Hypothalamus (tissue), 51 donors: Measurements from ENCODE around the gene BMPR2.
"Not testable (repeated sequence)": the region's sequence is repeated elsewhere in the genome, so short reads cannot be mapped to it uniquely, and the experiment has no call there.

Experiments
- DNase-seq, 51 donors: peaks; one replicate each; lab custom pipeline; 2025; lab: John Stamatoyannopoulos, UW

Gene BMPR2

GRCh38 chr2:202375609-202376408 lies at the start of gene BMPR2:
TSS of gene BMPR2 (plus strand) at chr2:202376327. CDS start at chr2:202377475, 1,148 bp downstream.
- peak; percentile 52 to 93 (median 79) for DNase-seq

- DNase-seq = no peak
Observed at GRCh38 chr2:202327858-202328257, 48.3 kb upstream of the BMPR2 start.

- DNase-seq = no peak
Observed at GRCh38 chr2:202335791-202336467, 40.2 kb upstream of the BMPR2 start.

GRCh38 chr2:202337151-202337550 lies 39.0 kb upstream of the BMPR2 start:
- DNase-seq = peak in 1 of 51 donors; percentile 1

GRCh38 chr2:202337706-202338346 lies 38.3 kb upstream of the BMPR2 start:
- DNase-seq = no peak

GRCh38 chr2:202339071-202339870 lies 36.9 kb upstream of the BMPR2 start:
- DNase-seq = no peak

GRCh38 chr2:202344178-202344577 lies 31.9 kb upstream of the BMPR2 start:
- no peak for DNase-seq

- DNase-seq = no peak
Observed at GRCh38 chr2:202346180-202346579, 29.9 kb upstream of the BMPR2 start.

- DNase-seq = no peak
Observed at GRCh38 chr2:202353430-202353829, 22.7 kb upstream of the BMPR2 start.

GRCh38 chr2:202355993-202356505 lies 20.1 kb upstream of the BMPR2 start:
- no peak for DNase-seq

- DNase-seq = not testable (repeated sequence)
Observed at GRCh38 chr2:202358924-202359323, 17.2 kb upstream of the BMPR2 start.

GRCh38 chr2:202360646-202361045 lies 15.5 kb upstream of the BMPR2 start:
- no peak for DNase-seq

- no peak for DNase-seq
Observed at GRCh38 chr2:202361108-202361507, 15.0 kb upstream of the BMPR2 start.

GRCh38 chr2:202373490-202373889 lies 2.6 kb upstream of the BMPR2 start:
- no peak for DNase-seq

GRCh38 chr2:202374383-202374782 lies 1.7 kb upstream of the BMPR2 start:
- not testable (repeated sequence) for DNase-seq

GRCh38 chr2:202375033-202375608 lies 1.0 kb upstream of the BMPR2 start:
- peak in 42 of 51 donors; percentile 2 to 68 (median 28) for DNase-seq

- DNase-seq = peak in 44 of 51 donors; percentile 12 to 84 (median 52)
Observed at GRCh38 chr2:202376460-202377206, 506 bp downstream of the BMPR2 start.

GRCh38 chr2:202377207-202377761 lies 1.2 kb downstream of the BMPR2 start:
- peak in 45 of 51 donors; percentile 11 to 81 (median 39) for DNase-seq

- DNase-seq = peak in 1 of 51 donors; percentile 28
Observed at GRCh38 chr2:202378001-202378400, 1.9 kb downstream of the BMPR2 start.
